ENCODE data around the gene BRD3OS. TPM values are rescaled to one million over a fixed set of nuclear protein-coding genes. Genes with fewer than 3 reads are reported as not detected.

Gene BRD3OS
- total and polyA plus RNA-seq, 2 donors (not counting 1 experiment from before 2014, with no cell fraction given): 12.0 to 25.3 TPM

DNA sequence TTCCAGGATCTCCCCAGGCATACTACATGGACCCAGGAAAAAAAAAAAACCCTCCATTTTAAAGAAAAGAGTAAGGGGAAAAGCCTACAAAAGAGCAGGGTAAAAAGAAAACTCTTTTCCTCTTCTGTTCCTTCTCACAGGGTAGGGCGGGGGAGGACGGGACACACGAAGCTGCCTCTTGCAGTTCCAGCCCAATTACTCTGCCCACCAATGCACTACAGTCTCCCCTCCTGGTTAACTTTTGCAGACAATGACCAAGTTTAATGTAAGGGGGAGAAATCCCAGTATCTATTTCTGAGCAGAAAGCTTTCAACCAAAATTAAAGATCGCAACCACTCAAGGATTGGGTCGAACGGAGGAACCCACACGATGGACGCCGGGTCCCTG is 41.2 kb downstream of the BRD3OS start:
- ChIA-PET CTCF (interaction anchor here (0.7 kb wide), 1 partner anchor 72 kb away, joined by 3 read pairs; no protein-coding TSS in a partner anchor), POLR2A (interaction anchor here (1.5 kb wide), 1 partner anchor 41 kb away, joined by 8 read pairs; the partner anchor contains the start of gene BRD3OS)
- Histone ChIP-seq H3K27me3 (replicated peaks in 1 of 4; ENCODE audit: control extremely low read depth in 1 of 4, control insufficient read depth in 3 of 4, insufficient read depth in 4 of 4, low read length in 3 of 4) (peaks cover 0 to 23% (median 9%) of the 10 kb centered on the region in 4 experiments), H4K20me1 (ENCODE audit: control insufficient read depth, insufficient read depth, low read length, poor library complexity, severe bottlenecking) (peaks cover 54% of the 10 kb centered on the region), H3K4me2 (replicated peaks; ENCODE audit: low read depth, low read length, poor library complexity, severe bottlenecking) (peak overlapping the region; percentile 97), H2AFZ (ENCODE audit: insufficient read depth, low read depth, low read length, poor library complexity, severe bottlenecking) (peak overlapping the region; percentile 68), H3K9me3 (ENCODE audit: control extremely low read depth in 1 of 3, control insufficient read depth in 2 of 3, insufficient read depth in 1 of 3, low read length in 2 of 3) (peaks cover 0 to 6% (median 0%) of the 10 kb centered on the region in 3 donors), H3K27ac (ENCODE audit: low read length in 2 of 2) (peak overlapping the region in 1 of 2 donors; percentile 64), H3K36me3 (replicated peaks in 1 of 2; ENCODE audit: control extremely low read depth in 1 of 2, control insufficient read depth in 1 of 2, extremely low read depth in 1 of 2, insufficient read depth in 2 of 2, low read length in 1 of 2) (peaks cover 0 to 4% of the 10 kb centered on the region in 2 experiments), H3K9ac (ENCODE audit: low read length) (peak overlapping the region; percentile 80), H3K4me3 (ENCODE audit: control extremely low read depth in 1 of 5, extremely low read depth in 1 of 5, insufficient read depth in 1 of 5, low read depth in 2 of 5, low read length in 4 of 5) (peak overlapping the region; percentile 8 to 85 (median 65)), H3K4me1 (ENCODE audit: control insufficient read depth in 2 of 2, insufficient read depth in 2 of 2, low read length in 2 of 2) (peaks cover 31 to 44% of the 10 kb centered on the region in 2 donors), H3K79me2 (ENCODE audit: control insufficient read depth, insufficient read depth, low read length) (peaks cover 55% of the 10 kb centered on the region)
- 0% methylated on average over 5 of the region's 9 CpGs for WGBS (ENCODE audit: insufficient coverage)
- intact Hi-C loops (cut with micrococcal nuclease): loop anchor here (5.0 to 10.0 kb wide), 4 partner anchors 122 to 919 kb away; partner anchors contain the start of gene RXRA
- Mint-ChIP-seq H3K27ac (peak overlapping the region; percentile 89), H3K4me1 (peaks cover 43% of the 10 kb centered on the region), H3K27me3 (peaks cover 12% of the 10 kb centered on the region), H3K4me3 (peak overlapping the region; percentile 90), H3K9me3 (ENCODE audit: insufficient read depth) (no peaks in the 10 kb centered on the region)
- DNase-seq (no peak), ATAC-seq (ENCODE audit: low read depth) (no peak)
- TF ChIP-seq, protein P1, sequence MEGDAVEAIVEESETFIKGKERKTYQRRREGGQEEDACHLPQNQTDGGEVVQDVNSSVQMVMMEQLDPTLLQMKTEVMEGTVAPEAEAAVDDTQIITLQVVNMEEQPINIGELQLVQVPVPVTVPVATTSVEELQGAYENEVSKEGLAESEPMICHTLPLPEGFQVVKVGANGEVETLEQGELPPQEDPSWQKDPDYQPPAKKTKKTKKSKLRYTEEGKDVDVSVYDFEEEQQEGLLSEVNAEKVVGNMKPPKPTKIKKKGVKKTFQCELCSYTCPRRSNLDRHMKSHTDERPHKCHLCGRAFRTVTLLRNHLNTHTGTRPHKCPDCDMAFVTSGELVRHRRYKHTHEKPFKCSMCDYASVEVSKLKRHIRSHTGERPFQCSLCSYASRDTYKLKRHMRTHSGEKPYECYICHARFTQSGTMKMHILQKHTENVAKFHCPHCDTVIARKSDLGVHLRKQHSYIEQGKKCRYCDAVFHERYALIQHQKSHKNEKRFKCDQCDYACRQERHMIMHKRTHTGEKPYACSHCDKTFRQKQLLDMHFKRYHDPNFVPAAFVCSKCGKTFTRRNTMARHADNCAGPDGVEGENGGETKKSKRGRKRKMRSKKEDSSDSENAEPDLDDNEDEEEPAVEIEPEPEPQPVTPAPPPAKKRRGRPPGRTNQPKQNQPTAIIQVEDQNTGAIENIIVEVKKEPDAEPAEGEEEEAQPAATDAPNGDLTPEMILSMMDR (IDR thresholded peaks at IDR 0.05): no peak
- TF ChIP-seq EZH2 (IDR thresholded peaks at IDR 0.05; ENCODE audit: borderline replicate concordance, insufficient read depth, low read depth, low read length, poor library complexity, severe bottlenecking): no peak
